ENCODE results near the gene TXLNB. TPM values are rescaled to one million over a fixed set of nuclear protein-coding genes. Genes with fewer than 3 reads are reported as not detected.
"Not testable (repeated sequence)": the region's sequence is repeated elsewhere in the genome, so short reads cannot be mapped to it uniquely, and the experiment has no call there.

TXLNB gene
- total RNA-seq, 2 donors from 2014 or later: 0.32 to 1.2 TPM

- DNase-seq (ENCODE audit: low spot score): no peak
- Histone ChIP-seq H3K27ac (no peak overlapping the region), H3K9me3 (no peaks in the 10 kb centered on the region), H3K27me3 (replicated peaks; ENCODE audit: insufficient read depth) (no peaks in the 10 kb centered on the region), H3K4me1 (replicated peaks) (no peaks in the 10 kb centered on the region), H3K4me3 (no peak overlapping the region), H3K36me3 (no peaks in the 10 kb centered on the region)
- WGBS: 77% methylated on average over 2 of the region's 2 CpGs
- no peak for TF ChIP-seq POLR2AphosphoS5 (IDR thresholded peaks at IDR 0.05)
- no peak for TF ChIP-seq CTCF (IDR thresholded peaks at IDR 0.05)
- TF ChIP-seq POLR2A (IDR thresholded peaks at IDR 0.05): no peak
- intact Hi-C loops (cut with DNase I): no loop called here
These were observed 2.3 kb upstream of the TXLNB start for GRCh38 chr6:139294090-139294489.

GRCh38 chr6:139293230-139293629 is 1.4 kb upstream of the TXLNB start:
- intact Hi-C loops (cut with DNase I); DNase-seq (ENCODE audit: low spot score); H3K9me3 ChIP-seq; H3K27me3 ChIP-seq (replicated peaks; ENCODE audit: insufficient read depth); H3K27ac ChIP-seq; H3K4me3 ChIP-seq; H3K36me3 ChIP-seq; H3K4me1 ChIP-seq (replicated peaks): not testable (repeated sequence)
- WGBS: 95% methylated on average over 10 of the region's 10 CpGs

GRCh38 chr6:139290787-139291311 is 949 bp downstream of the TXLNB start:
- DNase-seq (ENCODE audit: low spot score): no peak
- no peak overlapping the region for H3K4me3 ChIP-seq
- H3K27ac ChIP-seq: peak overlapping the region; percentile 20 to 38
- H3K27me3 ChIP-seq (replicated peaks; ENCODE audit: insufficient read depth): no peaks in the 10 kb centered on the region
- intact Hi-C loops (cut with DNase I): no loop called here
- no peaks in the 10 kb centered on the region for H3K36me3 ChIP-seq
- TF ChIP-seq POLR2AphosphoS5 (IDR thresholded peaks at IDR 0.05) (peak; percentile 27), CTCF (IDR thresholded peaks at IDR 0.05) (no peak), POLR2A (IDR thresholded peaks at IDR 0.05) (no peak)
- 35% methylated on average over 5 of the region's 5 CpGs for WGBS
- H3K4me1 ChIP-seq (replicated peaks): no peaks in the 10 kb centered on the region
- no peaks in the 10 kb centered on the region for H3K9me3 ChIP-seq

- Histone ChIP-seq H3K4me3 (no peak overlapping the region), H3K4me1 (replicated peaks) (no peaks in the 10 kb centered on the region), H3K27ac (no peak overlapping the region), H3K36me3 (no peaks in the 10 kb centered on the region), H3K27me3 (replicated peaks; ENCODE audit: insufficient read depth) (no peaks in the 10 kb centered on the region), H3K9me3 (no peaks in the 10 kb centered on the region)
- no peak for DNase-seq (ENCODE audit: low spot score)
- intact Hi-C loops (cut with DNase I): no loop called here
- 97% methylated on average over 10 of the region's 10 CpGs for WGBS
- no peak for TF ChIP-seq CTCF (IDR thresholded peaks at IDR 0.05)
- TF ChIP-seq POLR2A (IDR thresholded peaks at IDR 0.05): no peak
- TF ChIP-seq POLR2AphosphoS5 (IDR thresholded peaks at IDR 0.05): no peak
These were observed 2.6 kb downstream of the TXLNB start for GRCh38 chr6:139289233-139289632.

GRCh38 chr6:139288496-139289040 is 3.2 kb downstream of the TXLNB start:
- WGBS: 95% methylated on average over 8 of the region's 8 CpGs
- Histone ChIP-seq H3K4me3 (no peak overlapping the region), H3K27ac (no peak overlapping the region), H3K27me3 (replicated peaks; ENCODE audit: insufficient read depth) (no peaks in the 10 kb centered on the region), H3K4me1 (replicated peaks) (no peaks in the 10 kb centered on the region), H3K36me3 (no peaks in the 10 kb centered on the region), H3K9me3 (no peaks in the 10 kb centered on the region)
- TF ChIP-seq CTCF (IDR thresholded peaks at IDR 0.05) (no peak), POLR2AphosphoS5 (IDR thresholded peaks at IDR 0.05) (no peak), POLR2A (IDR thresholded peaks at IDR 0.05) (no peak)
- intact Hi-C loops (cut with DNase I): no loop called here
- DNase-seq (ENCODE audit: low spot score): no peak

Measured in prostate gland (tissue), 2 donors.